Measurements from ENCODE around the gene ATP6V1C2.

ATP6V1C2 gene

GRCh38 chr2:10824191-10824590, 102.8 kb downstream of the ATP6V1C2 start:
- H3K79me2 ChIP-seq (ENCODE audit: insufficient read depth, low read length), result no peaks in the 10 kb centered on the region
- no peak overlapping the region for H3K4me3 ChIP-seq (ENCODE audit: low read length, poor library complexity, severe bottlenecking)
- H3F3A ChIP-seq (ENCODE audit: low read depth), result no peaks in the 10 kb centered on the region
- no peak for TF ChIP-seq EZH2phosphoT487 (IDR thresholded peaks at IDR 0.05; ENCODE audit: borderline replicate concordance)
- no peak for TF ChIP-seq CTCF (conservative IDR thresholded peaks at IDR 0.05; ENCODE audit: low read length)
- H2AFZ ChIP-seq (ENCODE audit: low read length), result no peak overlapping the region
- no peaks in the 10 kb centered on the region for H3K9me2 ChIP-seq (replicated peaks; ENCODE audit: low read depth, low read length)
- H3K27me3 ChIP-seq (ENCODE audit: insufficient read depth, low read length, poor library complexity, severe bottlenecking), result peaks cover 8% of the 10 kb centered on the region
- no peaks in the 10 kb centered on the region for H4K20me1 ChIP-seq (ENCODE audit: insufficient read depth, low read length, poor library complexity, severe bottlenecking)
- no peaks in the 10 kb centered on the region for H3K9me3 ChIP-seq (ENCODE audit: insufficient read depth, low read depth, low read length)
- H3K9ac ChIP-seq (ENCODE audit: low read depth, low read length, poor library complexity, severe bottlenecking), result no peak overlapping the region
- H3K4me1 ChIP-seq (ENCODE audit: insufficient read depth, low read length, poor library complexity, severe bottlenecking), result no peaks in the 10 kb centered on the region
- no peaks in the 10 kb centered on the region for H3K36me3 ChIP-seq (ENCODE audit: insufficient read depth, low read length)
- no peak overlapping the region for H3K4me2 ChIP-seq (ENCODE audit: low read depth, low read length, poor library complexity, severe bottlenecking)

- no peak overlapping the region for H3K4me3 ChIP-seq (ENCODE audit: low read length, poor library complexity, severe bottlenecking)
- H3K9me2 ChIP-seq (replicated peaks; ENCODE audit: low read depth, low read length), result no peaks in the 10 kb centered on the region
- H3K79me2 ChIP-seq (ENCODE audit: insufficient read depth, low read length), result no peaks in the 10 kb centered on the region
- H2AFZ ChIP-seq (ENCODE audit: low read length), result no peak overlapping the region
- no peak for TF ChIP-seq CTCF (conservative IDR thresholded peaks at IDR 0.05; ENCODE audit: low read length)
- H4K20me1 ChIP-seq (ENCODE audit: insufficient read depth, low read length, poor library complexity, severe bottlenecking), result no peaks in the 10 kb centered on the region
- no peak overlapping the region for H3K9ac ChIP-seq (ENCODE audit: low read depth, low read length, poor library complexity, severe bottlenecking)
- H3K4me1 ChIP-seq (ENCODE audit: insufficient read depth, low read length, poor library complexity, severe bottlenecking), result no peaks in the 10 kb centered on the region
- no peaks in the 10 kb centered on the region for H3K27me3 ChIP-seq (ENCODE audit: insufficient read depth, low read length, poor library complexity, severe bottlenecking)
- H3K9me3 ChIP-seq (ENCODE audit: insufficient read depth, low read depth, low read length), result no peaks in the 10 kb centered on the region
- H3F3A ChIP-seq (ENCODE audit: low read depth), result no peaks in the 10 kb centered on the region
- no peak overlapping the region for H3K4me2 ChIP-seq (ENCODE audit: low read depth, low read length, poor library complexity, severe bottlenecking)
- no peaks in the 10 kb centered on the region for H3K36me3 ChIP-seq (ENCODE audit: insufficient read depth, low read length)
Measured at GRCh38 chr2:10826026-10826425, 104.6 kb downstream of the ATP6V1C2 start.

GRCh38 chr2:10826625-10827024, 105.2 kb downstream of the ATP6V1C2 start:
- no peaks in the 10 kb centered on the region for H3F3A ChIP-seq (ENCODE audit: low read depth)
- H3K9me3 ChIP-seq (ENCODE audit: insufficient read depth, low read depth, low read length), result no peaks in the 10 kb centered on the region
- H2AFZ ChIP-seq (ENCODE audit: low read length), result no peak overlapping the region
- no peaks in the 10 kb centered on the region for H4K20me1 ChIP-seq (ENCODE audit: insufficient read depth, low read length, poor library complexity, severe bottlenecking)
- no peaks in the 10 kb centered on the region for H3K4me1 ChIP-seq (ENCODE audit: insufficient read depth, low read length, poor library complexity, severe bottlenecking)
- H3K27me3 ChIP-seq (ENCODE audit: insufficient read depth, low read length, poor library complexity, severe bottlenecking), result no peaks in the 10 kb centered on the region
- H3K79me2 ChIP-seq (ENCODE audit: insufficient read depth, low read length), result no peaks in the 10 kb centered on the region
- no peaks in the 10 kb centered on the region for H3K36me3 ChIP-seq (ENCODE audit: insufficient read depth, low read length)
- H3K4me2 ChIP-seq (ENCODE audit: low read depth, low read length, poor library complexity, severe bottlenecking), result no peak overlapping the region
- H3K9ac ChIP-seq (ENCODE audit: low read depth, low read length, poor library complexity, severe bottlenecking), result no peak overlapping the region
- no peak overlapping the region for H3K4me3 ChIP-seq (ENCODE audit: low read length, poor library complexity, severe bottlenecking)
- TF ChIP-seq CTCF (conservative IDR thresholded peaks at IDR 0.05; ENCODE audit: low read length), result no peak
- TF ChIP-seq EZH2phosphoT487 (IDR thresholded peaks at IDR 0.05; ENCODE audit: borderline replicate concordance), result no peak
- no peaks in the 10 kb centered on the region for H3K9me2 ChIP-seq (replicated peaks; ENCODE audit: low read depth, low read length)
